GM04504 (cell line): ENCODE measurements around the gene MYG1.
A peak's percentile ranks its signal among the peaks of the same experiment; 100 is the strongest.

Experiments
- DNase-seq: peaks from one replicate; pipeline ENCODE4 v3.0.0-alpha.2; 2012; ENCODE audit warnings: low read depth

The MYG1 gene

DNA sequence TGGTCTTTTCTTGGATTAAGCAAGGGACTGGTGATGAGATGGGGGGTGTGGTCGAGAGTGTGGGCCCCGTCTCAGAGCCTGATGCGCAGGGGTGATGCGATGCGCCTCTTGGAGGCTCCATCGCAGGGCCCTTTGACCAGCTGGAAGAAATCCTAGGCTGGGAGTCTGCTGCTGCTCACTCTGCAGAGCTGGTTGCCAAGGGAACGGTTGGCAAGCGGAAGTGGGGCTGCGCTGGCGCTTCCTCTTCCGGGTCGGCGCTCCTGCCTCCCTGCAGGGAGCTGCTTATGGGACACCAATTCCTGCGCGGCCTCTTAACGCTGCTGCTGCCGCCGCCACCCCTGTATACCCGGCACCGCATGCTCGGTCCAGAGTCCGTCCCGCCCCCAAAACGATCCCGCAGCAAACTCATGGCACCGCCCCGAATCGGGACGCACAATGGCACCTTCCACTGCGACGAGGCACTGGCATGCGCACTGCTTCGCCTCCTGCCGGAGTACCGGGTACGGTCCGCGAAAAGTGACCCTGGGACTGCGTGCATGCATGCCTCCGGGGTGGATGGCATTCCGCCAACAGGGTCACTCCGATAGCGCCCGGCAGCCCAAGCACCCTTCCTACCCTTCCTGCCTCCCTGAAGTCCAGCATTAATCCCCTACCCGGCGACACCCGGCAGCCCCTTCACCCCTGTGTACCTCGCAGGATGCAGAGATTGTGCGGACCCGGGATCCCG is at the start of gene MYG1:
Gene MYG1 (plus strand): TSS at position 242 of the 727 bp plus-strand sequence. CDS start 43 bp downstream, at position 285.
- peak; percentile 71 for DNase-seq

DNA sequence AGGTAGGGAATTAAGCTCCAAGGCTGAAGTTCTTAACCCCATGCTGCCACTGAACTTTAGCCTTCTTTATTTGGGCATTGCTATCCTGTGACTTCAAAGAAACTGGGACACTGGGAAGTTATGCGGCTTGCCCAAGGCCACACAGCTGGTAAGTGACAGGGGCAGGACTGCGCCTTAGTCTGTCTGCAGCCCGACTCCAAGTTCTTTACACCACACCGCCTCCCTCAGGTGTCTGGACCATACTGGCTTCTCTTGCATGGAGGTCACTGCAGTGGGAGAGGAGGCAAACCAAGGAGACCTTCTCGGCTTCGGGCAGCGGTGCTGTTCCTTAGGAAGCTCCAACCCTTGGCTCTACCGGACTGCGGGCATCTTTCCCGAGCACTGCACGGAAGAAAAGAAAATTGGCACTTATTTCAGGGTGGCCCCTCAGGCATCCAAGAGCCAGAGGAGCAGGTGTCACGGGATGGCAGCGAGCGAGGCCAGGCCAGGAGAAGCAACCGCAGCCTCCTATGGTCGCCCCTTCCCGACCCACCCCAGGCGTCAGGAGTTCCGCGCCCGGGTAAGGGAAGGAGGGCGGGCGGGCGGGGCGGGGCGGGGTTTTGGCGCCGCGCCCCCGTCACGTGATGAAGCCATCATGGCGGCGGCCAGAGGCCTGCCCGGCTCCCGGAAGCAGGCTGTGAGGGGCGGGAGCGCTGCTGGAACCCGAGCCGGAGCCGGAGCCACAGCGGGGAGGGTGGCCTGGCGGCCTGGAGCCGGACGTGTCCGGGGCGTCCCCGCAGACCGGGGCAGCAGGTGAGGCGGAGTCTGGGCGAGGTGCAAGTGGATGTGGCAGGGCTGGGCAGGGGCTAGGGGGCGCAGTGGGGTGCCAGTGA is 47.8 kb upstream of the MYG1 start:
- DNase-seq, result peak; percentile 52

DNA sequence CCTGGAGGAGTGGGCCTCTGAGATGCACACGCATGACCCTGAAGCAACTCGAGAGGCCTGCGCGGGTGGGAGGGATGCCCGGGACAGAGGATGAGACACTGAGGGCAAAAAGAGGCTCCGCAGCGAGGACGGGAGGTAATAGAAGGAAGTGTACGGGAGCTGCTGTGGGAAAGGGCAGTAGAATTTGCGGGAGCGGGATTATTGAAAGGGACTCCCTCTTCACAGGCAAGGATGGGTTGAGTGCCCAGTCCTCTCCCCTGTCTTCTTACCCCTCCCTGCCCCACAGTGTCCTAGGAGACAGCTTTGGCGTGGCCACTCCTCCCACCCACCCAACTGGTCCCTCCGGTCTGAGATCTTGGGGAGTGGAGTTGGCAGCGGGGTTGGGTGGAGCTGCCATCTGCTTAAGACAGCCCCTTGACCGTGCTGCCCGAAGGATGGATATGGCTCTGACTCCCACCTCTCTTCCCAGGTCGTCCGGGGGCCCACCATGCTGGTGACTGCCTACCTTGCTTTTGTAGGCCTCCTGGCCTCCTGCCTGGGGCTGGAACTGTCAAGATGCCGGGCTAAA is 47.1 kb upstream of the MYG1 start:
- peak; percentile 10 for DNase-seq

GRCh38 chr12:53253298-53253697 is 46.2 kb upstream of the MYG1 start:
- DNase-seq, result no peak

DNA sequence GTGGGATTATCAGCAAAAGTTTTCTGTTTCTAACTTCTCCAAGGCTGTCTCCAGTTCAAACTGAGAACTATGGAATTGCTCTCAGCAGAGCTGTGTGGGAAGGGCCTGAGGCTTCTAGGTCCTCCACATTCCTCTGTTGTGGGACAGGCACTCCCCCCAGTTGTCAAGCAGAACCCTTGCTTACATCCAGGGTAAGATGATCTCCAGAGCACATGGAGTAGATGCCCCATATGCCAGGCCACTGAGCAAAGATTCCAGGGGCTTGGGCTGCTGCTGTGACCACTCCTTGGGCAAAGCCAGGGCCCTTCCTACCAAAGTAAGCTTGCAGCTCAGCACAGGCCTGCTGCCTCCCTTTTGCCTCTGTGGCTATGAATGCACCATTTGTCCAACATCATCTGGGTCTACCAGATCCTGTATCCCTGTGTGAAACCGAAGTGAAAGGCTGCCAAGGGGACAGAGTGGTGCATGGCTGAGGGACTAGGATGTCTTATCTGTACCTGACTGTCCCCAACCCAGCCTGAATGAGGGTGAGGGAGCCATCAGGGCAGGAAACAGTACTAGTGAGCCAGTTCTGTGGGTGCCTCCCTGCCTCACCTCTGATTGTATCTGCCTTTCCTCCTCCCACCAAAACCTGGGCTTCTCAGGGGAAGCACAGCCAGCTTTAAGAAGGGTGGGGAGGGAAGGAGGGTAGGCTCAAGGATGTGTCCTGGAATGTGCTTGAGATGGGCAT is 44.5 kb upstream of the MYG1 start:
- DNase-seq, result no peak

DNA sequence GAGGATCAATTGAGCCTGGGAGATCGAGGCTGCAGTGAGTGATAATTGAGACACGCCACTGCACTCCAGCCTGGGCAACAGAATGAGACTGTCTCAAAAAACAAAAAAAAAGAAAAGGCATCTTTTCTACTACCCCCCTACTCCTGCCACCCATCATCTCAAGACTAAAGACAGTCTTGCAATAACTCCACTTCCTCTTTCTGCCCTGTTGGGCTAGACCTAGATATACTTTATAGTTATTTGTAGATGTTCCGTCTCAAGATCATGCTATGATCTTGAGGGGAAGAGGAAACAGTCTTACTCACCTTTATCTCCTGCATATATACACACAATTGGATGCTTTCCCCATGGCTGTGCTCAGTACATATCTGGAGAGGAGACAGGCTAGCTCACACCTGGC is 43.5 kb upstream of the MYG1 start:
- no peak for DNase-seq

DNA sequence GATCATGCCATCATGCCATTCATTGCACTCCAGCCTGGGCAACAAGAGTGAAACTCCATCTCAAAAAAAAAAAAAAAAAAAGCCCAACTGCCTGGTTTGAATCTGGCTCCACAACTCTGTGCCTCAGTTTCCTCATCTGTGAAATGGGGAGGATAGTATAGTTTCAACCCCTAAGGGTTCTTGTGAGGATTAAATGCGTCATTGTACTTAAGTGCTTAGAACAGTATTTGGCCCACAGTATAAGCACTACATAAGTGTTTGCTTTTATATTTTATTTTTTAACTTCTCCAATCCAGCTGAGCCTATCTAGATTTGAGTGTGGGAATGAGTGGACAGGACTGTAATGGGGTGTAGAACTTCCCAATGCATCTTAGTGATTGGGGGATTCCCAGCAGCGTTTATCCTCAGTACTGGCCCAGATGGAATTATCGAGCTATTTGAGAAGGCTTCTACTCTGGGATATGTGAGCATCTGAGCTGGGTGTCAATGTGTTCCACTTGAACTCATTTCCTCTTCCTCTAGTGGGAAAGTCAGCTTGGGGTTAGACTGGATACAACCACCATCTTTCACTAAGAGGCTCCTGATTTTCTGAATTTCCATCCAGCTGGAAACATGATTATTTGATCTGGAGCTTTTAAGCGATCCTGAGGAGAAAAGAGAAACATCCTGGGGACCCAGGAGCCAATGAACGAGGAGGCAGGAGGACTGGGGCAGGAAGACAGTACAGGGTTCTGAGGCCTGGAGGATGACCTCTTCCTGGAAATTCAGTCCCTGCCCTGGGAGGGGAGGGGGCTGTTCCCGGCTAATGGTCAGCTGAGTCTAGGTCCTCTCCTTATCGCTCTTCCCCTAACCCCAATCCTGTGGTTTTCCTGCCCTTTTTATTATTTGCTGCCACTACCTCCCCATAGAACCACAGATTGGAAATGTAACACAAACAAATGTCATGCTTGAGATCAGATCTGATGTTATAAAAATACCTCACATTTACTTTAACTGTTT is 40.7 kb upstream of the MYG1 start:
- DNase-seq, result no peak

- no peak for DNase-seq
These were observed 39.6 kb upstream of the MYG1 start for GRCh38 chr12:53259891-53260290.

DNA sequence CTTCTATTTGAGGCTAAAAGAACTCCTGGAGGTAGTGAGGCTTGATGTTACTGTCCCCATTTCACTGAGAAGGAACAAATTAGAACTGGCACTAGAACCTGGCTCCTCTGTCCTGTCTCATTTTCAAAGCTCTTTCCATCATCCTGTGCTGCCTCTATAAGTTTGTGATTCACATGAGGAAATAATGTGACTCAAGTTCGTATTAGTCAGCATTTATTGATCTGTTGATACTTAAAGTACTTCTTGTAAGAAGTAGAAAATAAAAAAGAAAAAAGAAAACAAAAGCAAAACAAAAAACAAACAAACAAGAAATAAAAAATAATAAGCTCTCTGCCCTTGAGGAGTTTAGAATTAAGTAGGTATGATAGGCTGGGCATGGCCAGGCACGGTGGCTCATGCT is 33.7 kb upstream of the MYG1 start:
- DNase-seq, result no peak

DNA sequence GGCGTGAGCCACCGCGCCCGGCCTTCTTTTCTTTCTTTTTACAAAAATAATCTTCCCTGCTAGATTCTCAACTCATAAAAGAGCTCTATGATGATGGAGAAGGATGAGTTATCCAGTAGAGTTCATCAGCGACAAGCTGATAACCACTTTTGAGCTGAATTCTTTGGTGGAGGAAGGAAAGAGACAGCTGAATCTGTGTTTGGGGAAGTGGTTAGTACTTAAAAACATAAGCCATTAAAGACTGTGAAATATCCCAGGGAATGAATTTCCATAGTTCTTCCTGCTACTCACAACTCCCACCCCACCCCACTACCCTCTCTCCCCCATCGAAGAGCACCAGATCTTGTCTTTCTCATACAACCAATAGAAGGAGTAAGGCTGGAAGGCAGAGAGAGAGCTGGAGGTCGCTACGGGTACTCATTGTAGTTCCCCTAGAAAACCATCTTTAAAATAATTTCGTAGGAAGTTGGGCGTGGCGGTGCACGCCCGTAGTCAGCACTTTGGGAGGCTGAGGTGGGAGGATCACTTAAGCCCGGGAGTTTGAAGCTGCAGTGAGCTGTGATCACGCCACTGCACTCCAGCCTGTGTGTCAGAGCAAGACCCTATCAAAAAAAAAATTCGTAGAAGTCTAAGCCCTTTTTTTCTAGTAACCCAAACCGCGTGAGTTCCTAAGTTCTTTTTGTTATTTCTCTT is 32.0 kb upstream of the MYG1 start:
- DNase-seq, result no peak

DNA sequence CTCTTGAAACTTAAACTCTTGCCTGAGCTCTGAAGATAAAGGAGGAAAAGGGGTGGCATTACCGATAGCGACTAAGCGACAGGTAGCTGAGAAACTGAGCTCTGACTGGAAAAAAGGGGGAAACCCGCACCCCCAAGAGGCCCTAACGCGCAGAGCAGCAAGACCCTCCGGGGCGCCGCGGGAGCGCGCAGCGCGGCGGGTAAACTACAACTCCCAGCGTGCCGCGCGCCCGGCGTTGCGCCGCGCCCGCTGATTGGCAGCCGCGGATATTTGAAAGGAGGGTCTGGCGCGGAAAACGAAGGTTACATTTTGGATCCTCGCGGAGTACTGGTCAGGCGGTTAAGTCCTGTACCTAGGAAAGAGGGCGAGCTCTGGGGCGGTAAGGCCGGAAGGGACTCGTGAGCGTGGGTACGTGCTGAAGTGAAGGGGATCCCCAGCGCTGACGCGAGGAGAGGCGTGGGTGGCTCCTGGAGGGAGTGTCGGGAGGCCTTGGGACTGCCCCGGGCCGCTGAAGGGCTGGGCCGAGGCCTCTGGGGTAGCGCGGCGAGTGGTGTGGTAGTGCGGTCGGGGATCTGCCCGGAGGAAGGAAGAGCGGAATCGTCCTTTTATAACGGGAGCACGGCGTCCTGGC is 31.4 kb upstream of the MYG1 start, which contains the start of gene ESPL1:
Gene ESPL1 (plus strand): TSS at position 301 of the 631 bp plus-strand sequence. CDS start 468 bp downstream, outside the sequence.
- DNase-seq, result peak; percentile 28

DNA sequence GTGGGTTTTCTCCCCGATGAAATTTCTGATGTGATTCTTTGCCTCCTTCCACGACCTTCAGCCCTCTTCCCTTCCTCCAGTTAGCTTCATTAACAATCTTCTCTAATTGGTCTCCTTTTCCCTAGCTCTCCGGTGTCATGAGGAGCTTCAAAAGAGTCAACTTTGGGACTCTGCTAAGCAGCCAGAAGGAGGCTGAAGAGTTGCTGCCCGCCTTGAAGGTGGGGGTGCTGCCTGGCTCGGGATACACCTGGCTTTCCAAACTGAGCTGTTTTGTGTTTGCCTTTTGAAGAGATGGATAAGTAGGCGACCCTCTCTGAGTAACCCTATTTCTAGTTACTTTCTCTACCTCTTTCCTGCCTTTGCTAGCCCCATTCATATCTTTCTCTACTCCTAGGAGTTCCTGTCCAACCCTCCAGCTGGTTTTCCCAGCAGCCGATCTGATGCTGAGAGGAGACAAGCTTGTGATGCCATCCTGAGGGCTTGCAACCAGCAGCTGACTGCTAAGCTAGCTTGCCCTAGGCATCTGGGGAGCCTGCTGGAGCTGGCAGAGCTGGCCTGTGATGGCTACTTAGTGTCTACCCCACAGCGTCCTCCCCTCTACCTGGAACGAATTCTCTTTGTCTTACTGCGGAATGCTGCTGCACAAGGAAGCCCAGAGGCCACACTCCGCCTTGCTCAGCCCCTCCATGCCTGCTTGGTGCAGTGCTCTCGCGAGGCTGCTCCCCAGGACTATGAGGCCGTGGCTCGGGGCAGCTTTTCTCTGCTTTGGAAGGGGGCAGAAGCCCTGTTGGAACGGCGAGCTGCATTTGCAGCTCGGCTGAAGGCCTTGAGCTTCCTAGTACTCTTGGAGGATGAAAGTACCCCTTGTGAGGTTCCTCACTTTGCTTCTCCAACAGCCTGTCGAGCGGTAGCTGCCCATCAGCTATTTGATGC is 30.6 kb upstream of the MYG1 start:
- no peak for DNase-seq

DNA sequence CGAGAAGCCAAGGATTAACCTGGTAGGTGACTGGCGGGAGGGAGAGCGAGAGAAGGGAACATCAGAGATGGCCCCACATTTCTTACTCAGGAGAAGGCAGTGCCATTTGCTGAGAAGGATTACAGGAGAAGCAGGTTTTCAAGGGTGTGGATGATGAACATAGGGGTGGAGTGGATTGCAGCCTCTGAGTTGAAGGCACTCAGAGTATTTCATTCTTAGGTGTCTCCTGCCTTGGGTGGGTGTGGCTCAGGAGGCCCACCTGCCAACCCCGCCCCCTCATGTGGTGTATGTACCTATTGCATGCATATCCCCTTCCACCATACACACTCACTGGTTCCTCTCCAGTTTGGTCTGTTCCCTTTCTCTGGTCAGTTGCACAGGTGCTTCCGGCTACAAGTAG is 25.1 kb upstream of the MYG1 start:
- no peak for DNase-seq

DNA sequence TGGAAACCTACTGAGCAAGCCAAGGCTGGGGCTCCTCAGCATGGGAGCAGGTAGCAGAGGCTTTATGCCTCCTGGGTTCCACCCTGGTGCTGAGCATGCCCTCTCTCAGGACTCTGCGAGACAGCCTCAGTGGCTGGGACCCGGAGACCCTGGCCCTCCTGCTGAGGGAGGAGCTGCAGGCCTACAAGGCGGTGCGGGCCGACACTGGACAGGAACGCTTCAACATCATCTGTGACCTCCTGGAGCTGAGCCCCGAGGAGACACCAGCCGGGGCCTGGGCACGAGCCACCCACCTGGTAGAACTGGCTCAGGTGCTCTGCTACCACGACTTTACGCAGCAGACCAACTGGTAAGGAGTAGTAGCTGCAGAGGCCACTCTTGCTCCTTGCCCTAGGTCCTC is 23.0 kb upstream of the MYG1 start:
- DNase-seq, result no peak

DNA sequence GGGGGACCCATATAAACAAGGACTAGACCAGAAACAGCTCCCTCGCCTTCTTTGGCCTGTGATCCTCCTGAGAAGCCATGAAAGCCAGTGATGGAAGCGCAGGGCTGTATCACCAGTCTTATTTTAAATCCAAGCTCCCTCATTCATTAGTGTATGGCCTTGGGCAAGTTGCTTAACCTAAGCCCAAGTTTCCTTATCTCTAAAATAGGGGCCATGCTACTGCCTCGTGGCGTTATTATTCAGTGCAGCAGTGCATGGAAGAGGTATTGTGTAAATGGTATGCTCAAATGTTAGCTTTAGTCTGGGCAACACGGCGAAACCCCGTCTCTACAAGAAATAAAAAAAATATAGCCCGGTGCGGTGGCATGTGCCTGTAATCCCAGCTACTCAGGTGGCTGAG is 21.5 kb upstream of the MYG1 start:
- DNase-seq, result no peak

DNA sequence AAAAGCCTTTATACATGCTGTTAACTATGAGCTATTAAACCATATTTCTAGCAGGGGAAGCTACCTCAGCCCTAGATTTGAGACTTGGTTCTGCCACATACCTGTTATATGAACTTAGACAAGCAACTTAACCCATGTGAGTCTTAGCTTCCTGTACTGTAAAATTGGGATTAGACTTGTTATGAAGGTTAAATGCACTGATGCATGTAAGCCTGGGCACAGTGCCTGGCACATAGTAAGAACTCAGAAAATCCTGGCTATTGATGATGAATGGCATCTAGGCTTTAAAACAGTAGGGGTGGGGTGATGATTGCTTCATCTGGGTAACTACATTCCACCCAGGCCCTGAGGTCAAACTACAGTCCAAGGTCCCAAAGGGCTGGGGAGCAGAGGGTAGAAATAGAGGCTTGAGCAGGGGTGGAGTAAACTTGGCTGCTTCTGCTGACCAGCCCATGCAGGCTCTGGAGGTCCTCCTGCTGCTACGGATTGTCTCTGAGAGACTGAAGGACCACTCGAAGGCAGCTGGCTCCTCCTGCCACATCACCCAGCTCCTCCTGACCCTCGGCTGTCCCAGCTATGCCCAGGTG is 20.1 kb upstream of the MYG1 start:
- DNase-seq, result no peak

DNA sequence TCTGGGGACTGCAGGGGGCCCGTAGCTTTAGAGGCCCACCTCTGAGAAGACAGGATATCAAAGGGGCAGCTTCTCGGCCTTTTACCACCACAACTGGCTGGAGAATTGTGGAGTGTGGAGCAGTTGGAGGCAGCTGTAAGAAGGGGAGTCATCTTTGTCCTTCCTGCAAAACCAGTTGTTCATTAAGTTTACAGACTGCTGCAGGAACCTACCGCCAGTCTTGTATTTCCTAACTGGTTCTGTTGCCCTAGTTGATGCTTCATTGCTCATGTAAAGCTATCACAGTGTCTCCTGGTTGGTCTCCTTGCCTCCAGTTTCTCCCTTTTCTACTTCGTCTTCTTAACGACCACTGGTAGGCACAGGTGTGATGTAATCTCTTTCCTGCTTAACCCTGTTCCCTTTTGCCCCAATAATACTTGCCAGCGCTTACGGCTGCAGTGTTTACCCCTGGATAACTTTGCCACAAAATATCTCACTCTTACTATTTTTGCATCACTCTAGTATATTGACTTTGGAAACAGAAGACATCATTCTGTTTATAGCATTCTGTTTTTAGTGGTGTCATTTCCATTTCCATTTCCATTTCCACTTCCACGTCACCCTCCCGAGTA is 19.5 kb upstream of the MYG1 start:
- DNase-seq, result no peak

DNA sequence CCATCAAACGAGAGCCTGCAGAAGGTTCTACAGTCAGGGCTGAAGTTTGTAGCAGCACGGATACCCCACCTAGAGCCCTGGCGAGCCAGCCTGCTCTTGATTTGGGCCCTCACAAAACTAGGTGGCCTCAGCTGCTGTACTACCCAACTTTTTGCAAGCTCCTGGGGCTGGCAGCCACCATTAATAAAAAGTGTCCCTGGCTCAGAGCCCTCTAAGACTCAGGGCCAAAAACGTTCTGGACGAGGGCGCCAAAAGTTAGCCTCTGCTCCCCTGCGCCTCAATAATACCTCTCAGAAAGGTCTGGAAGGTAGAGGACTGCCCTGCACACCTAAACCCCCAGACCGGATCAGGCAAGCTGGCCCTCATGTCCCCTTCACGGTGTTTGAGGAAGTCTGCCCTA is 13.0 kb upstream of the MYG1 start:
- no peak for DNase-seq
